ENCODE data around the gene ARHGAP26.

ARHGAP26 gene

GRCh38 chr5:142828797-142829535 lies 58.8 kb downstream of the ARHGAP26 start:
- DNase-seq (ENCODE audit: low read depth in 4 of 4, low spot score in 1 of 4), result no peak

DNA sequence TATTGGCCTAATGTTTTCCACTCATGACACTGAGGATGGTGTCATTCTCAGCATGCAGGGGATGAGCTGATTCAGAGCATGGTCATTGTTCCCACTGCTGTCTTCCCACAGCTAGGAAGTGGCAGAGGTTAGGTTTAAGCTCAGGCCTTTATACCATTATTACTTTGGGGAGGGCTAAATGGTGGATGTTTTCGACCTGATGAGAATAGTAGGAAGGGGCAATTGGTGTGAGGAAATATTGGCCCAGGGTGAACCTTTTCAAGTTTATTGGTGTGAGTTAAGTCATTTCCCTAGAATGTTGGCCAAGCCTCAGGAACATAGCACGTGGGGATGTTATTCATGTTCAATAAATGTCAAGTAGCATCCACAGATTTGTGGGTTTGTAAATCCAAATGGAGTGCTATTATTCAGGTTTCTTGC lies 59.6 kb downstream of the ARHGAP26 start:
- no peak for DNase-seq (ENCODE audit: low read depth in 4 of 4, low spot score in 1 of 4)

DNA sequence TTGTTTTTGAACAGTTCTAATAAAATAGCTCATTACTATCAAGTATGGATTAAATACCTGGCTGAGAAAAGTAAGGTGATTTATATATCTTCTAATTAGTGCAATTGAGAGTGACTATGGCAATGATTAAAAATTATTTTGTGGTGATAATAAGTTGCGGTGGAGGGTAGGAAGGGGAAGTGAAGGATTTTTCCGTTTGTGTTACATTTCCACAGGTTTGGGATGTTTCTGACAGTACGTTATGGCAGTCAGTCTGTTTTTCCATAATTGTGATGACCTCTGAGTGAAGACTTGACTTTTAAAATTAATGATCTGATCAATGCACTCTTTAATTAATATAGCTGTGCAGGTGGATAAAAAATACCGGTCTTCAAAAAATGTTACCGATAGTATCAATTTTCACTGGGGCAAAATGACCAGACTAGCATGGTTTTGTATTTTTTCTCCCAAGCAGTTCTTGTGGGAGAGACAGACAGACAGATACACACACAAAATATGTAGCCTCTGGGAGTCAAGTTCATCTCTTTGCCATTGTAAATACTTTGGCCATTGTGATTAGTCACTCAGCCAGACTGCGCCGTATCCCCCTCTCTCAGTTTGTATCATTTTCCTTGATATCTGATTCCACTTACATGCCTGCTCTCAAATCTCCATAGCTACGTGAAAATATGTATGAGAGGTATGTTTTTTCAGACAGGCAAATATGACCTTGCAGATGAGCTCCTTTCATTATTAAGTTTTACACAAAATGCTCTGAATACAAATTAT lies 60.2 kb downstream of the ARHGAP26 start:
- DNase-seq (ENCODE audit: low read depth in 4 of 4, low spot score in 1 of 4), result no peak

DNA sequence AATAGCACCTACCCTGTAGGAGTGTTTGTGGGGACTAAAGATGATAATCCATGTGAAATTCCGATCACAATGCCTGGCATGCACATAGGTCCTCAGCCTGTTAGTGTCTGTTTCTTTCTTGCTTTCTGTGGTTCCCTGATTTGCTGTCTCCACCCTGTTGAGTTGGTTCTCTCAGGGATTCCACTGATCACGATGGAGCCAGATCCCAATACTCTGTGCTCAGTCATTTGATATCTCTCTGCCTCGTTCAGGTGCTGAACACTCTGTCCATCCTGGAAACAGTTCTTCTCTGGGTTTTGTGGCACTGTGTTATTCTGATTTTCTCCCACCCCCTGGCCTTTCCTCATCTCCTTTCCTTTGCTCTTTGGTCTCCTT lies 60.8 kb downstream of the ARHGAP26 start:
- no peak for DNase-seq (ENCODE audit: low read depth in 4 of 4, low spot score in 1 of 4)

DNA sequence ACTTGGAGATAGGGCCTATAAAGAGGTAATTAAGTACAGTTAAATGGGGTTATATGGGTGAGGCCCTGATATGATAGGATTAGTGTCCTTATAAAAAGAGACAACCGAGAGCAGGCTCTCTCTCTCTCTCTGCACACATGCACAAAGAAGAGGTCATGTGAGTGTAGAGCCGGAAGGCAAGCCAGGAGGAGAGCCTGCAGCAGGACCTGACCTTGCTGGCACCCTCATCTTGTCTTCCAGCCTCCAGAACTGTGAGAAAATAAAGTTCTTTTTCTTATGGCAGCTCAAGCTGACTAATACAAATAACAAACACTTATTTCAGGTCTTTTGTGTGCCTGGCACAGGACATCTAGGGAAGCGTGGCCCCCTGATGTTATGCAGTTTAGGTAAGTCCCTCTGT lies 62.1 kb downstream of the ARHGAP26 start:
- DNase-seq (ENCODE audit: low read depth in 4 of 4, low spot score in 1 of 4), result no peak

DNA sequence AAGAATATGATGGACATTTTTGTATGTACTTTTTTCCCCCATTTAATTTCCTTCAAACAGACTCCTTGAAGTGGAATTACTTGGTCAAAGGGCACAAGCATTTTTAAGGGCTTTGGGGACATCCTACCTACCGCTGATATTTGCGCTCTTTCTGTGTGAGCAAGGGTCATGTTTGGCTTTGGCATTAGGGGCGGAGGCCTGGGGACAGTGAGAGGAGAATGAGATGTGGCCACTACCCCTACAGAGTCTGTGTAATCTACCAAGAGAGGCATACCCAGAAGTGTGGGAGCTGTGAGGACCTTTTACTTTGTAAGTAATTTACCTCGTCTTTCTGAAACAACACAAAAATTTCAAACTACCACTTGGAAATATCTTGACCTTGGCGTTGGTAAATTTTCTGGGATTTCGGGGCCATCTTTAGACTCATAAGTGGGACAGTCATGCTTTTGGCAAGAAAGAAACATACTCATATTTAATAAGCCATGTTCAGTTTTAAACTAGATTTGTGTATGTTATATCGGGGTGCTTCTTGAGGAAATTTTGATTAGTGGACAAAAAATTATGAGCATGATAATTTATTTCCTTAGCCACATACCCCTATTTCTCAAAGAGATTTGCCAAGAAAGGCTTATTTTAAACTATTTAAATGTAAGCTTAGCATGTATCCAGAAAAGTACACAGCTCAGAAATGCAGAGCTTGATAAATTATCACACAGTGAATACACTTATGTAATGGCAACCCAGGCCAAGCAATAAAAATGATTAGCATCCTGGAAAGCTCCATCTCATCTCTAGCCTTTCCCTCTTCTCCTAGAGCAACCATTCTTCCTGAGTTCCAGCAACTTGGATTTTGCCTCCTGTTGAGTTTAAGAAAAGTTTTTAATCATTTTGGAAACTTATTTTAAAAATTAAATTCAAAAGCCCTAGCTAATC lies 63.6 kb downstream of the ARHGAP26 start:
- no peak for DNase-seq (ENCODE audit: low read depth in 4 of 4, low spot score in 1 of 4)

DNA sequence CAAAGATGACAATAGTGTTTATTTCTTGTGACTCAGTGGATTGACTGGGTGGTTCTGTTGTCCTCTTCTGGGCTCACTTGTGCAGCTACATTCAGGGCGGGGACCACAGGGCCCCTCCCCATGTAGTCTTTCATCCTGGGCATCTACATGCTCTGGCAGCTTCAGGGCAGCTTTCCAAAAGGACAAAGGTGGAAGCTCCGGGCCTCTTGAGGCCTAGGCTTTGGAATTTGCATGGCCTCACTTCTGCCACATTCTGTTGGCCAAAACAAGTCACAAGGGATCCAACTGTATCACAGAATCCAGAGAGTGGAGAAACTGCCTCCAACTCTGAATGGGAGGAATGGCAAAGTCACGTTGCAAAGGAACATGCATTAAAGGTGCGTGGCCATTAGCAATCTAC lies 64.3 kb downstream of the ARHGAP26 start:
- DNase-seq (ENCODE audit: low read depth in 4 of 4, low spot score in 1 of 4), result no peak

DNA sequence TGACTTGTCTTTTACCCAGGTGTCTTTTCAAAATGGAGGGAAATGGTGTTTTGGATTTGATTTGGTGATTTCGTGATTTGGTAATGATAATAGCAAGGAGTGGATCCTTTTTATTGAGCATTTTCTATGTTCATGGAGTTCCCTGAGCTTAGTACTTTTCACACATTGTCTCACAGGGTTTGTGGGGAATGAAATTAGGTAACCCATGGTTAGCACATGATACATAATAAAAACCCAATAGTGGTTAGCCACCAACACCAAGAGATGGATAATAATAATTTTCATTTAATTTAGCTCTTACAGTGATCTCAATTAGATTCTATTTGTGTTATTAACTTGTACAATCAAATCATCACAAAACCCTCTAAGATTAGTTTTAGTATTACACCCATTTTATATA lies 65.4 kb downstream of the ARHGAP26 start:
- DNase-seq (ENCODE audit: low read depth in 4 of 4, low spot score in 1 of 4), result no peak

- no peak for DNase-seq (ENCODE audit: low read depth in 4 of 4, low spot score in 1 of 4)
Observed at GRCh38 chr5:142836048-142836447, 65.9 kb downstream of the ARHGAP26 start.

DNA sequence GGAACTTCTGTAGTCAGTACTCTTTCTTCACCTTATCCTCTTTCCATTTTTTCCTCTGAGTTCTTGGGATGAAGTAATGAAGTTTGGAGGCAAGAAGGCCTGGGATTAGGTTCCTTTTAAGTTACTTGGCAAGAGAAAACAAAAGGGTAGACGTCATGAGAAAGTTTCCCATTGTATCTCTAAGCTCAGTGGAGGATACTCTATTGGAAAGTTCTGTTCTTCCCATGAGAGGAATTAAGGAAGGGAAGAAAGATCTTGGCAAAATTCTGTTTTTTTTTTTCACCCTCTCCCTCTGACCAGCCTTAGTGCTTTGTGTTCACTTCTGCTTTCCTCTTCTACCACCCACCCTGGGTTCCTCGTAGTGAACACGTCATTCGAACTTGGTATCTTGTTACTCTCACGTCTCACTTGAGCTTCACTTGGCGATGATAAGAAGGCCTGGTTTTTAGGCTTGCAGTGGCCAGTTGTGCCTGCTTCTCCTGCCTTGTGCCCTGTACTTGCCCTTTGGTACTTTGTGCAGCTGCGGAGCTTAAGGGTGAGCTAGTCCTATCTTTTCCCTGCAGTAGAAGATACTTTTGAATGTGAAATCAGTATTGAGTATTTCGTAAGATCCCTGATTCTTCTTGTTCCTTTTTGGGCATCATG lies 67.0 kb downstream of the ARHGAP26 start:
- no peak for DNase-seq (ENCODE audit: low read depth in 4 of 4, low spot score in 1 of 4)

DNA sequence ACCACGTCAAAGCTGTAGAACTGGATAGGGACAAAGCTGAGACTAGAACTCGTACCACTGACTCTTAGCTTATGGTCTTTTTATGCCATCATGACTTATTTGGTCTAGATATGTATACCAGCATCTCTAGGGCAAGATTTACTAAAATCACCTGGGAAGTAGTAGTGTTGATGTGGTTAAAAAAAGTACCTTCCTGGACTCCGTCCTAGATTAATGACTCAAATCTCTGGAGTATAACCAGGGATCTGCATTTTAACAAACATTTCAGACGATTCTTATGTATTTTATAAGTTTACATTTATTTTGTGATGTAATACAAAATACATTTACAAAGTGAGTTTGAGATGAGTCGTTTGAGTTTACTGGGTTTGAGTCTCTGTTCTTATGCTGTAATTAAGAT lies 68.7 kb downstream of the ARHGAP26 start:
- no peak for DNase-seq (ENCODE audit: low read depth in 4 of 4, low spot score in 1 of 4)

DNA sequence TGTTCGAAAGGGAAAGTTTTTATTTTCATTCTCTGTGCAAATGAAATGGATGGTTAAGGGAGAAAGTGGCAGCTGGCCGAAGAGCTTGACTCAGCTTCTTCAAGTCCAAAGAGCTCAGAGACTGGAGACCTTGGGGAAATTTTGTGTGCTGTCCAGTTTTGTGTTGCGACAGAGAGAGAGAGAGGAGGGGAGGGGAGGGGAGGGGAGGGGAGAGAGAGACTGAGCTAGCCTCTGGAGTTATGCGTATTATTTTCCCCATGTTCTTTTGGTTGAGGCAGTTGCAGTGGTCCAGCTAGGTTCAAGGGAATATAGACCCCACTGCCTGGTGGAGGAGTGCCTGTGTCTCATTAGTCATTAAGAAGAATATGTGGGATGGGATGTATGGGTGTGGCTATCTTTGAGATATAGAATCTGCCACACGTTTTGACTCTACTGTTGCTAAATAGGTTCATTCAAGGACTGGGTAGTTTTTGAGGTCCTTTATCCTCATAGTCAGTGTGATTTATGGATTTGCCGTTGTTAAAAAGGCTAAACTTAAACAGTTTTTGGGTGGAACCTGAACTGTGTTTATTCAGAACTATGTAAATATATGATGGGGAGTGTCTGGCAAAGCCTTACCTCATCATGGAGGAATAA lies 69.7 kb downstream of the ARHGAP26 start:
- DNase-seq (ENCODE audit: low read depth in 4 of 4, low spot score in 1 of 4), result no peak

GRCh38 chr5:142840575-142840974 lies 70.4 kb downstream of the ARHGAP26 start:
- DNase-seq (ENCODE audit: low read depth in 4 of 4, low spot score in 1 of 4), result no peak

DNA sequence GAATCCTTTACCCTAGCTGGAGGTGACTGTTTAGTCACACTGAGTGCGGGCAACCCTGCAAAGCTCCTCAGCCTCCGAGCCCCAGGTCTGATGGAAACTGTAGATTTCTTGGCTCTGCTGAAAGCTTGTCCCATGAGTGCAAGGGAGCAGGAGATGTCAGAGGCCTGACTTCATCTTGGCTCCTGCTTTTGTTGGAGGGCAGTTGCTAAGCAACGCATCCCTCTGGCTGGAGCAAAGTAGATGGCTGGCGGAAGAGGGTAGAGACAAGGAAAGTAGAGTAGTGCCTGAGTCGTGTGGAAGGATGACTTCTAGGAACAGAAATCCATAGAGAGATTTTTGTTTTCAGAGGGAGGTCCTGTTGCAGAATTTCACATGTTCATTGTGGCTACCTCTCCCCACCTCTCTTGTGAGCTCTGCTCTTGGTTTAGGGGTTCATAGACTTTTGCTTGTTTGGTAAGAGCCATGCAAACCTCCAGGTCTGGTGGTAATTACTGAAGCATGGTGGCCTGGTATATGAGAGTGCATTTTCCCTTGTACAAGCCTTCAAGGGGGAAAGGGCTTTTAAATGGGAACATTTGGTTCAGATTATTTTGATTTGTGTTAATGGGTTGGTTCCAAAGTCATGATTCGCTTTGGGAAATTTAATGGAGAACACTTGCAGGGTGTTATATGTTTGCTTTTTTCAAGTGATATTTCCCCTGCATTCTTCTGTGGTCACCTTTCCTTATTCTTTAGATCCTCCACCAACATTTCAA lies 71.5 kb downstream of the ARHGAP26 start:
- DNase-seq (ENCODE audit: low read depth in 4 of 4, low spot score in 1 of 4), result no peak

GRCh38 chr5:142842994-142843905 lies 73.1 kb downstream of the ARHGAP26 start:
- no peak for DNase-seq (ENCODE audit: low read depth in 4 of 4, low spot score in 1 of 4)

- no peak for DNase-seq (ENCODE audit: low read depth in 4 of 4, low spot score in 1 of 4)
Observed at GRCh38 chr5:142844866-142845265, 74.7 kb downstream of the ARHGAP26 start.

- DNase-seq (ENCODE audit: low read depth in 4 of 4, low spot score in 1 of 4), result no peak
Observed at GRCh38 chr5:142845402-142845921, 75.3 kb downstream of the ARHGAP26 start.

DNA sequence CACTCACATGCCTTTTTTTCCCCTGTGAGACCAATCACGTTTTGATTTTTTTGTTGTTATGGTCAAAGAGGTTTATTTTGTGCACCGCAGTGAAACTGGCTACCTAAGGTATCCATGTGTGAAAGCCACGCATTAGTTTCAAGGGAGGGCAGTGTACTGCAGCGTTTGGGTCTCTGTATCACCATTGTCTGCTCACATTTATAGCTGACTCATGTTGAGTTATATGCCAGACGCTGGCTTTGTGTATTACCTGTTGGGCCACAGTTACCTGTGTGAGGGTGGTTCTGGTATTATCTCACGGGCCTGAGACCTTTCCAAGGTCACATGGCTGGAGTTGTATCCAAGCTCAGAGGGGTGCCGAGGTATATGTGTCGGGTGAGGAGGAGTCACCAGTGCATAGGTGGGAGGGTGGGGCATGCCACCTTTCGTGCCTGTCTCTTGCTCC lies 75.8 kb downstream of the ARHGAP26 start:
- DNase-seq (ENCODE audit: low read depth in 4 of 4, low spot score in 1 of 4), result no peak

DNA sequence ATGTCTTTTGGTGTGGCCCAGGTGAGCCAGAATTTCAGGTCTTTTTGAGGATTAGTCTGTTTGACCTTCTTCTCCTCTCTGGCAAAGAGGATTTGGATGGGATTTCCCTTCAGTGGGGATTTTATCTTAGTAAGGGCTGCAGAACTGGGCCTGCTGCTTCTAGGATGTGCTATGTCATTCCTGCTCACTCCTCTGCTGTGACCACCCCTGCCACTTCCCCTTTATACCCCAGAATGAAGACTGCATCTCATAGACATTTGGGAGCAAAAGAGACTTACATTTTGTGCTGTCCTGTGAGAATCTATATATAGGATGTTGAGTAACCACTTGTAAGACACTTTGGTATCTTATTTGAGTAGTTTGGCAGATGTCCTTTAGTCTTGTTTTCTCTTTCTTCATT lies 76.2 kb downstream of the ARHGAP26 start:
- DNase-seq (ENCODE audit: low read depth in 4 of 4, low spot score in 1 of 4), result no peak
